HEK293 (cell line): ENCODE results near the gene ITPKB.

ENCODE experiments used
- CTCF ChIA-PET: fragments of 350-600 bp; formaldehyde crosslinking; extraction: SDS; loops from one replicate; lab custom pipeline; 2021; ENCODE audit warnings: antibody characterized with exemption; lab: Yijun Ruan, JAX
- POLR2A ChIA-PET: fragments of 300-600 bp; formaldehyde crosslinking; extraction: SDS; loops from one replicate; lab custom pipeline; 2020; ENCODE audit warnings: antibody characterized with exemption, inconsistent platforms; lab: Yijun Ruan, JAX
- H3K27ac ChIP-seq: fragments of 200-500 bp; sonication (Bioruptor generic); 2 replicates; pipeline ENCODE4 v1.5.1; 2014; ENCODE audit warnings: low read depth, low read length, control low read depth, inconsistent platforms; ENCODE audit errors: extremely low read depth
- H3K36me3 ChIP-seq, 2 experiments: fragments of 200-500 bp in 1 of 2; sonication (Bioruptor generic) in 1 of 2; 1 replicate in 1 of 2; 2 replicates in 1 of 2; pipeline ENCODE4 v1.5.1; 2014 to 2017; ENCODE audit warnings: inconsistent platforms in 2 of 2, low read length in 2 of 2; ENCODE audit not compliant: control insufficient read depth in 2 of 2, insufficient read depth in 1 of 2
- H3K4me1 ChIP-seq: fragments of 200-500 bp; sonication (Bioruptor generic); 2 replicates; pipeline ENCODE4 v1.5.1; 2014; ENCODE audit warnings: mild to moderate bottlenecking, low read length, inconsistent platforms; ENCODE audit not compliant: control insufficient read depth, insufficient read depth
- H3K4me3 ChIP-seq: 2 replicates; pipeline ENCODE4 v1.5.1; 2011; ENCODE audit warnings: low read depth, mild to moderate bottlenecking, control low read depth, low read length, moderate library complexity
- H3K9me3 ChIP-seq: fragments of 200-500 bp; sonication (Bioruptor generic); 2 replicates; pipeline ENCODE4 v1.5.1; 2014; ENCODE audit warnings: low read depth, low read length, inconsistent platforms; ENCODE audit not compliant: control insufficient read depth, insufficient read depth
- GFI1B ChIP-seq: fragments of 450-650 bp; formaldehyde crosslinking; IDR thresholded peaks from 2 replicates; pipeline ENCODE4 v1.5.1; 2016; ENCODE audit warnings: missing biosample characterization, missing genetic modification characterization
- GLI2 ChIP-seq: fragments of 450-650 bp; formaldehyde crosslinking; IDR thresholded peaks from 2 replicates; pipeline ENCODE4; 2017; ENCODE audit warnings: missing biosample characterization, missing genetic modification characterization, low read depth, borderline replicate concordance
- SALL2 ChIP-seq: fragments of 450-650 bp; formaldehyde crosslinking; IDR thresholded peaks from 2 replicates; pipeline ENCODE4 v1.5.0; 2017; ENCODE audit warnings: missing biosample characterization, mild to moderate bottlenecking, missing genetic modification characterization, borderline replicate concordance
- SP3 ChIP-seq: fragments of 450-650 bp; formaldehyde crosslinking; IDR thresholded peaks from 2 replicates; pipeline ENCODE4 v1.5.1; 2016; ENCODE audit warnings: missing biosample characterization, missing genetic modification characterization
- SP7 ChIP-seq: fragments of 450-650 bp; formaldehyde crosslinking; IDR thresholded peaks from 2 replicates; pipeline ENCODE4 v1.5.1; 2016; ENCODE audit warnings: missing biosample characterization, missing genetic modification characterization
- ZFHX2 ChIP-seq: fragments of 450-650 bp; formaldehyde crosslinking; conservative IDR thresholded peaks from 2 replicates; pipeline ENCODE4 v1.5.1; 2016; ENCODE audit warnings: missing biosample characterization, missing genetic modification characterization
- ZNF121 ChIP-seq: fragments of 450-650 bp; formaldehyde crosslinking; IDR thresholded peaks from 2 replicates; pipeline ENCODE4 v1.5.1; 2016; ENCODE audit warnings: missing biosample characterization, missing genetic modification characterization
- ZNF133 ChIP-seq: fragments of 450-650 bp; formaldehyde crosslinking; IDR thresholded peaks from 2 replicates; pipeline ENCODE4 v1.5.1; 2016; ENCODE audit warnings: missing biosample characterization, missing genetic modification characterization
- ZNF19 ChIP-seq: fragments of 450-650 bp; formaldehyde crosslinking; IDR thresholded peaks from 2 replicates; pipeline ENCODE4; 2016; ENCODE audit warnings: missing biosample characterization, missing genetic modification characterization, low read depth
- ZNF2 ChIP-seq: fragments of 450-650 bp; formaldehyde crosslinking; IDR thresholded peaks from 2 replicates; pipeline ENCODE4 v1.5.1; 2016; ENCODE audit warnings: missing biosample characterization, missing genetic modification characterization
- ZNF23 ChIP-seq: fragments of 450-650 bp; formaldehyde crosslinking; IDR thresholded peaks from 2 replicates; pipeline ENCODE4 v1.5.1; 2016; ENCODE audit warnings: missing biosample characterization, missing genetic modification characterization, borderline replicate concordance
- ZNF248 ChIP-seq: fragments of 450-650 bp; formaldehyde crosslinking; IDR thresholded peaks from 2 replicates; pipeline ENCODE4 v1.5.1; 2017; ENCODE audit warnings: missing biosample characterization, missing genetic modification characterization
- ZNF366 ChIP-seq: fragments of 450-650 bp; formaldehyde crosslinking; conservative IDR thresholded peaks from 2 replicates; pipeline ENCODE4 v1.5.1; 2016; ENCODE audit warnings: missing biosample characterization, missing genetic modification characterization
- ZNF510 ChIP-seq: fragments of 450-650 bp; formaldehyde crosslinking; IDR thresholded peaks from 2 replicates; pipeline ENCODE4 v1.5.1; 2018; ENCODE audit warnings: mild to moderate bottlenecking, missing genetic modification characterization, missing biosample characterization; ENCODE audit not compliant: insufficient replicate concordance
- ZNF560 ChIP-seq: fragments of 450-650 bp; formaldehyde crosslinking; IDR thresholded peaks from 2 replicates; pipeline ENCODE4 v1.5.1; 2017; ENCODE audit warnings: missing biosample characterization, missing genetic modification characterization, borderline replicate concordance
- ZNF664 ChIP-seq: fragments of 450-650 bp; formaldehyde crosslinking; IDR thresholded peaks from 2 replicates; pipeline ENCODE4 v1.5.1; 2016; ENCODE audit warnings: missing biosample characterization, missing genetic modification characterization
- ZNF776 ChIP-seq: fragments of 450-650 bp; formaldehyde crosslinking; IDR thresholded peaks from 2 replicates; pipeline ENCODE4 v1.5.0; 2017; ENCODE audit warnings: missing biosample characterization, missing genetic modification characterization, borderline replicate concordance
- ZXDB ChIP-seq: fragments of 450-650 bp; formaldehyde crosslinking; IDR thresholded peaks from 2 replicates; pipeline ENCODE4 v1.5.1; 2016; ENCODE audit warnings: missing biosample characterization, missing genetic modification characterization
- TF ChIP-seq, protein P1 (sequence below): fragments of 450-650 bp; formaldehyde crosslinking; IDR thresholded peaks from 2 replicates; pipeline ENCODE4 v1.5.1; 2016; ENCODE audit warnings: missing biosample characterization, missing genetic modification characterization
- TF ChIP-seq, protein P2 (sequence below): fragments of 450-650 bp; formaldehyde crosslinking; IDR thresholded peaks from 2 replicates; pipeline ENCODE4 v1.5.1; 2016; ENCODE audit warnings: missing biosample characterization, missing genetic modification characterization
- TF ChIP-seq, protein P3 (sequence below): fragments of 450-650 bp; formaldehyde crosslinking; IDR thresholded peaks from 2 replicates; pipeline ENCODE4 v1.5.1; 2017; ENCODE audit warnings: missing biosample characterization, mild to moderate bottlenecking, missing genetic modification characterization, moderate library complexity
- TF ChIP-seq, protein P4 (sequence below): fragments of 450-650 bp; formaldehyde crosslinking; IDR thresholded peaks from 2 replicates; pipeline ENCODE4 v1.5.1; 2017; ENCODE audit warnings: missing biosample characterization, missing genetic modification characterization
- TF ChIP-seq, protein P5 (sequence below): fragments of 450-650 bp; formaldehyde crosslinking; IDR thresholded peaks from 2 replicates; pipeline ENCODE4 v1.5.1; 2016; ENCODE audit warnings: missing biosample characterization, missing genetic modification characterization, borderline replicate concordance

The ITPKB gene

DNA sequence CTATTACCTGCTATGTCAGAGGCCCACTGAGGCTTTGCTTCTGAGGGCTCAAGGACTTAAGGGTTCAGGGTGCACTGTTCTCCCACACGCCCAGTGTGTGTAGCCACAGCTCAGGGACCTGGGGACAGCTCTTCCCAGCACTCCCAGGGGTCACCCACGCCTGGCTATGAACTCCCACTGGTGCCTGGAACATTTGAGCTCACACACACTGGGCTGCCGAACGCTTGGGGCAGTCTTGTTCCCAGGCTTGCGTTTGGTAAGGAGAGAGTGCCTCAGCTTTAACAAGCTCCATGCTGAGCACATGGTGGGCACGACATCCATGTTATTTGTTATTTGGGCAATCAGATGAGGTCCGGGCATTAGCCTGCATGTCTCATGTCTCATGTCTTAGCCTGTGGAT lies 153.0 kb downstream of the ITPKB start:
- Histone ChIP-seq H3K27ac (no peak overlapping the region), H3K4me1 (no peaks in the 10 kb centered on the region), H3K36me3 (no peaks in the 10 kb centered on the region), H3K4me3 (no peak overlapping the region), H3K9me3 (no peaks in the 10 kb centered on the region)
- POLR2A ChIA-PET = interaction anchor here (1.0 kb wide), 1 partner anchor 10 kb away, joined by 3 read pairs; no protein-coding TSS in a partner anchor
- CTCF ChIA-PET = interaction anchor here (0.5 to 4.2 kb wide), 5 partner anchors 18 to 490 kb away, joined by 3 to 21 read pairs (median 5); no protein-coding TSS in a partner anchor
- TF ChIP-seq ZNF121 (tag by site-specific recombination) (no peak), ZFHX2 (peak; percentile 29; the same call in 1 of the 2 replicates)

DNA sequence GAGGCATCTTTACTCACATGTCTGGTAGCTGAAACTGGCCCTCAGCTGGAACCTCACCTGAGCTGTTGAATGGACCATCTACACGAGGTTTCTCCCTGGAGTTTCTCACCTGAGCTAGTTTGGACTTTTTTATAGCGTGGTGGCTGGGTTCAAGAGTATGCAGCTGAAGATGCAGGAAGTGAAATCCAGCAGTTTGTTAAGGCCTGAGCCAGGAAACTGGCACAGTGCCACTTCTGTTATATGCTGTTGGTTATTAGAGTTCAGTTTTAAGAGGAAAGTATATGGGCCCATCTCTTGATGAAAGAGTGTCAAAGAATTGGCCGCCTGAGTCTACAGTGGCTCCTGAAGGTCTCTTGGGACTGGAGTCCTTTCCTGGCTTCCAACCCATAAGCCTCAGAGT lies 154.9 kb downstream of the ITPKB start:
- ChIA-PET POLR2A (no interaction called here), CTCF (interaction anchor here (0.5 to 4.2 kb wide), 4 partner anchors 14 to 387 kb away, joined by 3 to 21 read pairs (median 8); no protein-coding TSS in a partner anchor)
- H3K4me3 ChIP-seq = no peak overlapping the region

DNA sequence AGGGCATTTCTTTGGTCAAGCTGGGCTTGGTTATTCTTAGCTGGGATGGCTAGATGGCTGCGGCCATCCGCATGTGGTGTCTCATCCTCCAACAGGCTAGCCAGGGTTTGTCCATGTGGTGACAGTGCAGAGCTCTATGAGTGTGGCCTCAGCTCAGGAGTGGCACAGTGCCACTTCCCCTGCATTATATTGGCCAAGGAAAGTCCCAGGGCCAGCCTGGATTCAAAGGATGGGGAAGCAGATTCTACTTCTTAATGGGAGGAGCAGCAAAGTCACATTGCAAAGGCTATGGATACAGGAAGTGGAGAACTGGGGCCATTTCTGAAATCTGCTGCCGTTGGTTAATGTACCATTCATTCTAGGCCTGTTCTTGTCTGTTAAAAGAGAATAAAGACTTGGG lies 156.1 kb downstream of the ITPKB start:
- POLR2A ChIA-PET = interaction anchor here (1.1 kb wide), 1 partner anchor 10 kb away, joined by 3 read pairs; no protein-coding TSS in a partner anchor
- H3K27ac ChIP-seq = no peak overlapping the region
- H3K4me3 ChIP-seq = no peak overlapping the region
- no peaks in the 10 kb centered on the region for H3K36me3 ChIP-seq
- CTCF ChIA-PET = interaction anchor here (1.0 kb wide), 1 partner anchor 15 kb away, joined by 3 read pairs; no protein-coding TSS in a partner anchor
- H3K9me3 ChIP-seq = no peaks in the 10 kb centered on the region
- no peaks in the 10 kb centered on the region for H3K4me1 ChIP-seq
- no peak for TF ChIP-seq ZNF23 (tag by site-specific recombination)
- no peak for TF ChIP-seq ZNF248 (tag by site-specific recombination)
- TF ChIP-seq, protein P1, sequence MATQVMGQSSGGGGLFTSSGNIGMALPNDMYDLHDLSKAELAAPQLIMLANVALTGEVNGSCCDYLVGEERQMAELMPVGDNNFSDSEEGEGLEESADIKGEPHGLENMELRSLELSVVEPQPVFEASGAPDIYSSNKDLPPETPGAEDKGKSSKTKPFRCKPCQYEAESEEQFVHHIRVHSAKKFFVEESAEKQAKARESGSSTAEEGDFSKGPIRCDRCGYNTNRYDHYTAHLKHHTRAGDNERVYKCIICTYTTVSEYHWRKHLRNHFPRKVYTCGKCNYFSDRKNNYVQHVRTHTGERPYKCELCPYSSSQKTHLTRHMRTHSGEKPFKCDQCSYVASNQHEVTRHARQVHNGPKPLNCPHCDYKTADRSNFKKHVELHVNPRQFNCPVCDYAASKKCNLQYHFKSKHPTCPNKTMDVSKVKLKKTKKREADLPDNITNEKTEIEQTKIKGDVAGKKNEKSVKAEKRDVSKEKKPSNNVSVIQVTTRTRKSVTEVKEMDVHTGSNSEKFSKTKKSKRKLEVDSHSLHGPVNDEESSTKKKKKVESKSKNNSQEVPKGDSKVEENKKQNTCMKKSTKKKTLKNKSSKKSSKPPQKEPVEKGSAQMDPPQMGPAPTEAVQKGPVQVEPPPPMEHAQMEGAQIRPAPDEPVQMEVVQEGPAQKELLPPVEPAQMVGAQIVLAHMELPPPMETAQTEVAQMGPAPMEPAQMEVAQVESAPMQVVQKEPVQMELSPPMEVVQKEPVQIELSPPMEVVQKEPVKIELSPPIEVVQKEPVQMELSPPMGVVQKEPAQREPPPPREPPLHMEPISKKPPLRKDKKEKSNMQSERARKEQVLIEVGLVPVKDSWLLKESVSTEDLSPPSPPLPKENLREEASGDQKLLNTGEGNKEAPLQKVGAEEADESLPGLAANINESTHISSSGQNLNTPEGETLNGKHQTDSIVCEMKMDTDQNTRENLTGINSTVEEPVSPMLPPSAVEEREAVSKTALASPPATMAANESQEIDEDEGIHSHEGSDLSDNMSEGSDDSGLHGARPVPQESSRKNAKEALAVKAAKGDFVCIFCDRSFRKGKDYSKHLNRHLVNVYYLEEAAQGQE = no peak
- TF ChIP-seq, protein P2, sequence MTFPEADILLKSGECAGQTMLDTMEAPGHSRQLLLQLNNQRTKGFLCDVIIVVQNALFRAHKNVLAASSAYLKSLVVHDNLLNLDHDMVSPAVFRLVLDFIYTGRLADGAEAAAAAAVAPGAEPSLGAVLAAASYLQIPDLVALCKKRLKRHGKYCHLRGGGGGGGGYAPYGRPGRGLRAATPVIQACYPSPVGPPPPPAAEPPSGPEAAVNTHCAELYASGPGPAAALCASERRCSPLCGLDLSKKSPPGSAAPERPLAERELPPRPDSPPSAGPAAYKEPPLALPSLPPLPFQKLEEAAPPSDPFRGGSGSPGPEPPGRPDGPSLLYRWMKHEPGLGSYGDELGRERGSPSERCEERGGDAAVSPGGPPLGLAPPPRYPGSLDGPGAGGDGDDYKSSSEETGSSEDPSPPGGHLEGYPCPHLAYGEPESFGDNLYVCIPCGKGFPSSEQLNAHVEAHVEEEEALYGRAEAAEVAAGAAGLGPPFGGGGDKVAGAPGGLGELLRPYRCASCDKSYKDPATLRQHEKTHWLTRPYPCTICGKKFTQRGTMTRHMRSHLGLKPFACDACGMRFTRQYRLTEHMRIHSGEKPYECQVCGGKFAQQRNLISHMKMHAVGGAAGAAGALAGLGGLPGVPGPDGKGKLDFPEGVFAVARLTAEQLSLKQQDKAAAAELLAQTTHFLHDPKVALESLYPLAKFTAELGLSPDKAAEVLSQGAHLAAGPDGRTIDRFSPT = no peak
- TF ChIP-seq SALL2 (tag by site-specific recombination) = no peak
- no peak for TF ChIP-seq SP3
- TF ChIP-seq SP7 (tag by site-specific recombination) = no peak
- TF ChIP-seq ZNF133 = no peak
- TF ChIP-seq, protein P3, sequence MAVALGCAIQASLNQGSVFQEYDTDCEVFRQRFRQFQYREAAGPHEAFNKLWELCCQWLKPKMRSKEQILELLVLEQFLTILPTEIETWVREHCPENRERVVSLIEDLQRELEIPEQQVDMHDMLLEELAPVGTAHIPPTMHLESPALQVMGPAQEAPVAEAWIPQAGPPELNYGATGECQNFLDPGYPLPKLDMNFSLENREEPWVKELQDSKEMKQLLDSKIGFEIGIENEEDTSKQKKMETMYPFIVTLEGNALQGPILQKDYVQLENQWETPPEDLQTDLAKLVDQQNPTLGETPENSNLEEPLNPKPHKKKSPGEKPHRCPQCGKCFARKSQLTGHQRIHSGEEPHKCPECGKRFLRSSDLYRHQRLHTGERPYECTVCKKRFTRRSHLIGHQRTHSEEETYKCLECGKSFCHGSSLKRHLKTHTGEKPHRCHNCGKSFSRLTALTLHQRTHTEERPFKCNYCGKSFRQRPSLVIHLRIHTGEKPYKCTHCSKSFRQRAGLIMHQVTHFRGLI (tag by site-specific recombination) = no peak
- no peak for TF ChIP-seq ZNF510 (tag by site-specific recombination)
- no peak for TF ChIP-seq ZNF366 (tag by site-specific recombination)
- TF ChIP-seq ZNF19 = no peak
- no peak for TF ChIP-seq GFI1B (tag by site-specific recombination)
- TF ChIP-seq ZNF560 (tag by site-specific recombination) = no peak
- no peak for TF ChIP-seq ZXDB (tag by site-specific recombination)

More for the DNA sequence above, 154.9 kb downstream of the ITPKB start:
- no peaks in the 10 kb centered on the region for H3K4me1 ChIP-seq
- no peaks in the 10 kb centered on the region for H3K36me3 ChIP-seq
- H3K9me3 ChIP-seq = no peaks in the 10 kb centered on the region
- H3K27ac ChIP-seq = no peak overlapping the region
- TF ChIP-seq ZNF776 (tag by site-specific recombination) (no peak), ZNF664 (tag by site-specific recombination) (no peak), ZNF2 (tag by site-specific recombination) (no peak), GLI2 (tag by site-specific recombination) (no peak)
- TF ChIP-seq, protein P4, sequence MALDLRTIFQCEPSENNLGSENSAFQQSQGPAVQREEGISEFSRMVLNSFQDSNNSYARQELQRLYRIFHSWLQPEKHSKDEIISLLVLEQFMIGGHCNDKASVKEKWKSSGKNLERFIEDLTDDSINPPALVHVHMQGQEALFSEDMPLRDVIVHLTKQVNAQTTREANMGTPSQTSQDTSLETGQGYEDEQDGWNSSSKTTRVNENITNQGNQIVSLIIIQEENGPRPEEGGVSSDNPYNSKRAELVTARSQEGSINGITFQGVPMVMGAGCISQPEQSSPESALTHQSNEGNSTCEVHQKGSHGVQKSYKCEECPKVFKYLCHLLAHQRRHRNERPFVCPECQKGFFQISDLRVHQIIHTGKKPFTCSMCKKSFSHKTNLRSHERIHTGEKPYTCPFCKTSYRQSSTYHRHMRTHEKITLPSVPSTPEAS (tag by site-specific recombination) = no peak
- TF ChIP-seq, protein P5, sequence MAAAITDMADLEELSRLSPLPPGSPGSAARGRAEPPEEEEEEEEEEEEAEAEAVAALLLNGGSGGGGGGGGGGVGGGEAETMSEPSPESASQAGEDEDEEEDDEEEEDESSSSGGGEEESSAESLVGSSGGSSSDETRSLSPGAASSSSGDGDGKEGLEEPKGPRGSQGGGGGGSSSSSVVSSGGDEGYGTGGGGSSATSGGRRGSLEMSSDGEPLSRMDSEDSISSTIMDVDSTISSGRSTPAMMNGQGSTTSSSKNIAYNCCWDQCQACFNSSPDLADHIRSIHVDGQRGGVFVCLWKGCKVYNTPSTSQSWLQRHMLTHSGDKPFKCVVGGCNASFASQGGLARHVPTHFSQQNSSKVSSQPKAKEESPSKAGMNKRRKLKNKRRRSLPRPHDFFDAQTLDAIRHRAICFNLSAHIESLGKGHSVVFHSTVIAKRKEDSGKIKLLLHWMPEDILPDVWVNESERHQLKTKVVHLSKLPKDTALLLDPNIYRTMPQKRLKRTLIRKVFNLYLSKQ (tag by site-specific recombination) = no peak
